BLaER1 treated with 17β-estradiol and CSF1 and Interleukin-3, amounts not matched to agents 10 nM and 100 nM (cell line): ENCODE data around the gene MOCS1.

Experiments used
- H3K27ac ChIP-seq, 11 experiments: shearing (Covaris generic); formaldehyde crosslinking; 2 replicates each; pipeline ENCODE4 v1.8.1; 2022
- H3K27me3 ChIP-seq, 11 experiments: shearing (Covaris generic); formaldehyde crosslinking; 2 replicates each; pipeline ENCODE4 v1.8.1; 2022
- H3K36me3 ChIP-seq, 11 experiments: shearing (Covaris generic); formaldehyde crosslinking; 2 replicates each; pipeline ENCODE4 v1.8.1; 2022
- H3K4me1 ChIP-seq, 10 experiments: shearing (Covaris generic); formaldehyde crosslinking; 2 replicates each; pipeline ENCODE4 v1.8.1; 2022
- H3K4me2 ChIP-seq, 11 experiments: shearing (Covaris generic); formaldehyde crosslinking; 2 replicates each; pipeline ENCODE4 v1.8.1; 2022
- H3K4me3 ChIP-seq, 10 experiments: shearing (Covaris generic); formaldehyde crosslinking; 2 replicates each; pipeline ENCODE4 v1.8.1; 2022
- H3K9ac ChIP-seq, 11 experiments: shearing (Covaris generic); formaldehyde crosslinking; 2 replicates each; pipeline ENCODE4 v1.8.1; 2022
- H3K9me3 ChIP-seq, 11 experiments: shearing (Covaris generic); formaldehyde crosslinking; replicated peaks in 1 of 11; 2 replicates each; pipeline ENCODE4 v1.8.1; 2022
- H4K20me1 ChIP-seq, 11 experiments: shearing (Covaris generic); formaldehyde crosslinking; 2 replicates each; pipeline ENCODE4 v1.8.1; 2022
- Cebpa-rat ChIP-seq, 11 experiments: shearing (Covaris generic); IDR thresholded peaks; 2 replicates each; pipeline ENCODE4 v1.8.1; 2022

MOCS1 gene

DNA sequence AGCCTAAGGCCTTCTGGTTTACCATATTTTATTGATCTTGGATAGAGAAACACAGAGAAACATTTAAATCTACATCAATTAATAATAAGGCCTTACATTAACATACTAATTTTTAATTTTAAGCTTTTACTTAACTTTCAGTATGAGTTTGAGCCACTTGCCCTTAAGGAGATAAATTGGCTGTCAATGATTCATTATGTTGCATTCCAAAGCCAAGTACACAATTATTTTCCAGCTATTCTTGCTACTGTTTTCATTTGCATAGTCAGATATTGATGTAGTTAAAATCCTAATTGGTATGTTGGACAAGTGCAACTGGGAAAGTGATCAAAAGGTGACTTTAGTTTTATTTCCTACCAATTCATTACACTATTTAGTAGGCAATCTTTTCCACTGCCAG, 58.2 kb downstream of the MOCS1 start:
- no peak overlapping the region for H3K4me2 ChIP-seq

DNA sequence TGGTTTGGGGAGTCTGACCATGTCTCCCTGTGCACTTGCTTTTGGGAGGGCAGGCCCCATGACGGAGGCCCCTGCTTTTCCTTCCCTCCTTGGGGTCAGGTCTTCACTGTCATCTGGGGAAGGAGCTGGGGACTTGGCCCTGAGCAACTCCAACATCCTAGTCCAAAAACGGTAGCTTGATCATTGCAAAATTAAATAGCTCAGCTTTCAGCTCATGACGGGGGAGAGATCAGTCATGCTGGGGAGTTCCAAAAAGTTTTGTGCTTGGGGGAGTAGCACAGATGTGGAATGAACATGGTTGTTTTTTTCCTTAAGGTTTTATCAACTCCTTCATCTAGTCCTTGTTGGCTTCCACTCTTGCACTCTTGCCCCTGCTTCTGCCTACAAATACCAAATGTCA, 60.8 kb downstream of the MOCS1 start:
- Histone ChIP-seq H3K9me3 (no peaks in the 10 kb centered on the region), H3K4me1 (no peaks in the 10 kb centered on the region), H3K36me3 (no peaks in the 10 kb centered on the region), H3K27me3 (no peaks in the 10 kb centered on the region), H3K9ac (no peak overlapping the region), H3K4me3 (no peak overlapping the region), H4K20me1 (no peaks in the 10 kb centered on the region), H3K4me2 (no peak overlapping the region), H3K27ac (no peak overlapping the region)
- TF ChIP-seq Cebpa-rat (IDR thresholded peaks at IDR 0.05): no peak

More for the DNA sequence above, 58.2 kb downstream of the MOCS1 start:
- H3K9ac ChIP-seq: no peak overlapping the region
- no peak for TF ChIP-seq Cebpa-rat (IDR thresholded peaks at IDR 0.05)
- no peak overlapping the region for H3K27ac ChIP-seq
- no peaks in the 10 kb centered on the region for H4K20me1 ChIP-seq
- no peak overlapping the region for H3K4me3 ChIP-seq
- H3K36me3 ChIP-seq: no peaks in the 10 kb centered on the region
- no peaks in the 10 kb centered on the region for H3K9me3 ChIP-seq
- H3K27me3 ChIP-seq: no peaks in the 10 kb centered on the region
- H3K4me1 ChIP-seq: no peaks in the 10 kb centered on the region

DNA sequence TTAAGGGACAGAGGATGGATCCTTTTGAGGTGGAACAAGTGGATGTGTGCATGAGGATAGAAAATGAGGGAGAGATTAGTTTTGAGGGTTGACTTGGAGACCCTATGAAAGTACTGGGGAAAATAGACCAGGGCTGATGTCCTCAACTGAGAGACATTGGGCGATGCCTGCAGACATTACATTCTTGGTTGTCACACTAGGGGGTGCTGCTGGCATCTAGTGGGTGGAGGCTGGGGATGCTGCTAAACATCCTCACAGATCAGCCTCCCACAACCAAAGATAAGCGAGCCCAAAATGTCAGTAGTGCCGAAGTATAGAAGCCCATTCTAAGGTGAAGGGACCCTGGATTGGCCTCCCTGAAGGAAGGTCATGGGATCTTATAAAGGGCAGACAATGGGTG, 63.3 kb downstream of the MOCS1 start:
- no peak for TF ChIP-seq Cebpa-rat (IDR thresholded peaks at IDR 0.05)
- Histone ChIP-seq H3K4me3 (no peak overlapping the region), H3K27me3 (no peaks in the 10 kb centered on the region)

DNA sequence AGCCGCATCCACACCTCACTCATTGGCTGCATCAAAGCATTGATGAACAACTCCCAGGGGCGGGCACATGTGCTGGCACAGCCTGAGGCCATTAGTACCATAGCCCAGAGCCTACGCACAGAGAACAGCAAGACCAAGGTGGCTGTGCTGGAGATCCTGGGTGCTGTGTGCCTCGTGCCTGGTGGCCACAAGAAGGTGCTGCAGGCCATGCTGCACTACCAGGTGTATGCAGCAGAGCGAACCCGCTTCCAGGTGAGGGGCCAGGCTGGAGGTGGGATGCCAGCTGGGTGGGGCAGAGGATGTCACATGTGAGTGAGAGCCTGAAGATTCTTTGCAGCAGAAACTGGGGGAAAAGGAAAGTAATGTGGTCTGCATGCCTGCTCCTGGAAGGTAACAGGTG, 66.7 kb downstream of the MOCS1 start:
- no peak overlapping the region for H3K4me2 ChIP-seq
- TF ChIP-seq Cebpa-rat (IDR thresholded peaks at IDR 0.05): no peak

More for the DNA sequence above, 63.3 kb downstream of the MOCS1 start:
- Histone ChIP-seq H3K4me2 (no peak overlapping the region), H3K36me3 (no peaks in the 10 kb centered on the region), H3K27ac (no peak overlapping the region), H3K9me3 (no peaks in the 10 kb centered on the region), H4K20me1 (no peaks in the 10 kb centered on the region), H3K4me1 (no peaks in the 10 kb centered on the region), H3K9ac (no peak overlapping the region)

DNA sequence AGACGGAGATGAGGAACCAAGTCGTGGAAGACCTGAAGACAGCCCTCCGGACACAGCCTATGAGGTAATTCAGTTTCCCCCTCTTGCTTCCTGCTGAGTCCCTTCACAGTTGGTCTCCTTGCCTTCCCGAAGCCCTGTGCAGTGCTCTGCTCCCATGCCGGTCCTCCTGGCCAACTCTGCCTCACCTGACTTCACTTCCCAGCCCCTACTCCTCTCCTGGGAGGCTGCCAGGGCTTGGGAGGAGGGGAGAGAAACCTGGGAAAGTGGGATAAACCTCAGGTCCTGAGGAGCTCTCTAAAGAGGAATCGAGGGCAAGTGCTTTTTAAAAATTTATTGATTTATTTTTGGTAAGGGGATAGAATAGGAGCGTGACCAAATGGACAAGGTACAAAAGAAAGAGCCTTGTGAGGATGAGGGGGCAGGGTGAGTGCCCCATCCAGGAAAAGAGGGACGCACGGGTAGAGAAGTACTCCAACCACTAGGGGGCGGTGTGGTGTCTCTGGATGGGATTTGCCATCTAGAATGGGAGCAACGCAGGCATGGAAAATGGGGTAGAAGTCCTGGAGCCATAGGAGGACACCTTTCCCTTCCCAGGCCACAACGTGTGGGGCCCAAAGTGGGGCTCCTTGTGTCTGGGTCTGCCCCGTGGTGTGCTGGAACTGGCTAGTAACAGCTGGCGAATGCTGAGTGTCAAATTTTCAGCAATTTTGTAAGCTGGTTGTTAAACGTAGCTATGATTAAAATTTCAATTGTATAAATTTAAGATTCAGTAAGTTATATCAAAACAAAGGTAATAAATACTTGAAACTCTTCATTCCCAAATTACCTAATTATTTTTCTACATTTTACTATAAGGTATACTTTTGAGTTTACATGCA, 69.0 kb downstream of the MOCS1 start:
- H3K4me2 ChIP-seq: no peak overlapping the region

More for the DNA sequence above, 66.7 kb downstream of the MOCS1 start:
- Histone ChIP-seq H3K27ac (no peak overlapping the region), H3K4me3 (no peak overlapping the region), H3K9me3 (no peaks in the 10 kb centered on the region), H3K36me3 (no peaks in the 10 kb centered on the region), H3K9ac (no peak overlapping the region), H3K27me3 (no peaks in the 10 kb centered on the region), H3K4me1 (no peaks in the 10 kb centered on the region), H4K20me1 (no peaks in the 10 kb centered on the region)

DNA sequence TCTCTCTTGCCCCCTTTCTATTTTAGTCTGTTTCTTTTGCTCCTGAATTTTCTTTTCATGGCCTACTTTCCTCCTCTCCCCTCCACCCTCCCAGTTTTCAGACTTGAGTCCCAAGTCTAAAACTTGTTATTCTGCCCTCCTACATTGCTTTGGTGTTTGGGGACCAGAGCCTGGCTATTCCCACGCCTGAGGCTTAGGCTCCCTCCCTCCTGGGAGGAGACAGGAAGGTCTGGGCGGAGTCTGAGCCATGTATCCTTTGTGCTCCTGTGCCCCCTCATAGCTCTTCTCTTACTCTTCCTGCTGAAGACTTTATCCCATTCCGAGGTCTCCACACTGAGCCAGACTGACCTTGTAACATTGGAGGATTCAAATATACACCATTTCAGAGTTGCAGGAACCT, 72.6 kb downstream of the MOCS1 start:
- Histone ChIP-seq H3K9ac (no peak overlapping the region), H3K4me2 (no peak overlapping the region), H3K36me3 (no peaks in the 10 kb centered on the region), H4K20me1 (no peaks in the 10 kb centered on the region), H3K9me3 (no peaks in the 10 kb centered on the region), H3K27me3 (no peaks in the 10 kb centered on the region), H3K27ac (no peak overlapping the region), H3K4me1 (no peaks in the 10 kb centered on the region), H3K4me3 (no peak overlapping the region)
- no peak for TF ChIP-seq Cebpa-rat (IDR thresholded peaks at IDR 0.05)

More for the DNA sequence above, 69.0 kb downstream of the MOCS1 start:
- H3K9me3 ChIP-seq: no peaks in the 10 kb centered on the region
- no peak overlapping the region for H3K4me3 ChIP-seq
- no peak overlapping the region for H3K27ac ChIP-seq
- no peaks in the 10 kb centered on the region for H3K36me3 ChIP-seq
- no peak overlapping the region for H3K9ac ChIP-seq
- no peaks in the 10 kb centered on the region for H3K27me3 ChIP-seq
- no peaks in the 10 kb centered on the region for H3K4me1 ChIP-seq
- TF ChIP-seq Cebpa-rat (IDR thresholded peaks at IDR 0.05): no peak
- no peaks in the 10 kb centered on the region for H4K20me1 ChIP-seq

DNA sequence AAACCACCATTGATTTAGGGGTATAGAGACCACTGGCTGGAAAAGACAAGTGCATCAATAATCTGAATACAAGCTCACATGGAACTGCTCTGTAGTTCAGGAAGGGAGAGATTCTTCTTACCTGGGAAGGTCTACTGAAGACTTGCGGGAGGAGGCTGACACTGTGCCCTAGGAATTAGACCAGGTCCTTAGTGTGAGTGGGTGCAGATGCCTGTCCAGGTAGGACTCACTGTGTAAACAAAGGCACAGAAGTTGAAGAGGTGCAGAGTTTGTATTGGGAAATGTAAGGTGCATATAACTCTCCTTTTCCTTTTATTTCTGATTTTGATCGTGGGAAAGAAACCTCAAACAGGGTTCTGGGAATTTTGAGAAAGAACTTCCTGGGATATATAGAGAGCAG, 75.2 kb downstream of the MOCS1 start:
- no peaks in the 10 kb centered on the region for H4K20me1 ChIP-seq
- TF ChIP-seq Cebpa-rat (IDR thresholded peaks at IDR 0.05): no peak
- no peak overlapping the region for H3K4me3 ChIP-seq
- no peaks in the 10 kb centered on the region for H3K36me3 ChIP-seq
- no peaks in the 10 kb centered on the region for H3K27me3 ChIP-seq
- no peak overlapping the region for H3K27ac ChIP-seq
- no peaks in the 10 kb centered on the region for H3K9me3 ChIP-seq
- no peak overlapping the region for H3K4me2 ChIP-seq
- no peak overlapping the region for H3K9ac ChIP-seq
- H3K4me1 ChIP-seq: no peaks in the 10 kb centered on the region

DNA sequence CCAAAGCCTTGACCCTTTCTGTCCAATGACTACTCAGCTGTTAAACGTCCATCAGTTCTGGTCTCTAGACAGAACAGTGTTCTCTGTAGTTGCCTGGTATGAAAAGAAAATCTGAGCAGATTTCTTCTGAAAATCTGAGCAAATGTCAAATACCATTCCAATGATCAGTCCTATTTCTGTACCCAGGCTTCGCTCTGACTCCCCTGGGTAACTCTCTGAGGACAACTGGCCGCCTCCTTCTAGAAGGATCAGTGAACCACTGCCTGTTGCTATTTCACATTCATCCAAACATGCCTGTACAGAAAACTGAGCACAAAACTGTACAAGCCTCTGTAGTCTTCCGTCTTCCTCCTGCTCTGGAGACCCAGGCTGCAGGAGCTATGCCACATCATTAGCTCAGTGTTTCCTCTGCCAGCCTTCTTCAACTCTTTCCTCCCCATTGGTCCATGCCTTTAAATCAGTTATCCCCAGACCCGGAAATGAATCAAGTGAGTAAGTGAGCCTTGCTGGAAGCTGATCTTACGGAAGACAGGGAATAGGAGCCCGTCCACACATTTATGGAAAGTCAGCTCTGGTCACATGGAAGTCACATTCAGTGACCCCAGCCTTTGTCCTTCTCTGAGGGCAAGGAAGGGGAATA, 78.8 kb downstream of the MOCS1 start:
- no peaks in the 10 kb centered on the region for H3K27me3 ChIP-seq
- no peaks in the 10 kb centered on the region for H4K20me1 ChIP-seq
- H3K36me3 ChIP-seq: no peaks in the 10 kb centered on the region
- H3K4me3 ChIP-seq: no peak overlapping the region
- H3K27ac ChIP-seq: no peak overlapping the region
- no peak for TF ChIP-seq Cebpa-rat (IDR thresholded peaks at IDR 0.05)
- peaks cover 0 to 6% (median 0%) of the 10 kb centered on the region in 10 experiments; a peak in 2 of 20 replicates for H3K4me1 ChIP-seq
- H3K9me3 ChIP-seq: no peaks in the 10 kb centered on the region
- no peak overlapping the region for H3K9ac ChIP-seq
- no peak overlapping the region for H3K4me2 ChIP-seq
